Stimulated activated CD4-positive, alpha-beta T cell treated with anti-CD3 and anti-CD28 coated beads, Interleukin-4, amount 100 ng/mL, for 24 hours (primary cell): ENCODE measurements around the gene COG8.

ENCODE experiments used
- DNase-seq: peaks from one replicate; pipeline ENCODE4 v3.0.0-alpha.2; 2020

The COG8 gene

DNA sequence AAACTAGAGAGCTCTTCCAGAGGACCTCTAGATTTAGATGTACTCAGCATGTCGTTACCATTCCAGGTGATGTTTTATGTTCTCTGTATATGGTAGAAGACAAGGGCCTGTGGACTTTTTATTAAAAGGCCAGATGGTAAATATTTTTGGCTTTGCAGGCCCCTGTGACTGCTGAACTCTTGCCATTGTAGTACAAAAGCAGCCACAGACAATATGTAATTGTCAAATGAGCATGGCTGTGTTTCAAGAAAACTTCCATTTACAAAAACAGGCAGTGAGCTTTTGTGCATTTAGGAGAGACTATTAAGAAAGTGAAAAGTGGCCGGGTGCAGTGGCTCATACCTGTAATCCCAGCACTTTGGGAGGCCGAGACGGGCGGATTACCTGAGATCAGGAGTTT, 4.8 kb upstream of the COG8 start:
- no peak for DNase-seq

DNA sequence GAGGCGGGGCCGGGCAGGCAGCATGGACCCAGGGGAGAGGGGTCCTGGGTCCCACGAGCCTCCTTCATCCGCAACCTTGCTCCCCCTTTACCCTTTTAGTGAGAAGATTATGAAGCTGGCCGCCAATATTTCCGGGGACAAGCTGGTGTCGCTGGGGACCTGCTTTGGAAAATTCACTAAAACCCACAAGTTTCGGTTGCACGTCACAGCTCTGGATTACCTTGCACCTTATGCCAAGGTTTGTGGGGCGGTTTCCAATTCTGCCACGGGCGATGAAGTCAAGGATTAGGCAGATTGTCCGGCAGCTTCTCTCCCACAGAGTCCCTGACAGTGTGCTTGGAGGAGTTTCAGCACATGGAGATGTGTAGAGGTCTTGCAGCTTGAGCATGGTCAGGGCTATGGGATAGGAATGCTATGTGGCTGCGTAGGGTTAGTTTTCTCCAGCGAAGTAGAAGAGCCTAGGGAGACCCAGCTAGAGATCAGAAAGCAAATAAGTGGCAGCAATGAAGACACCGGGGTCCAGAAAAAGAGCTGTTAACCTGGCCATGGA, 806 bp upstream of the COG8 start:
- peak; percentile 34 for DNase-seq

DNA sequence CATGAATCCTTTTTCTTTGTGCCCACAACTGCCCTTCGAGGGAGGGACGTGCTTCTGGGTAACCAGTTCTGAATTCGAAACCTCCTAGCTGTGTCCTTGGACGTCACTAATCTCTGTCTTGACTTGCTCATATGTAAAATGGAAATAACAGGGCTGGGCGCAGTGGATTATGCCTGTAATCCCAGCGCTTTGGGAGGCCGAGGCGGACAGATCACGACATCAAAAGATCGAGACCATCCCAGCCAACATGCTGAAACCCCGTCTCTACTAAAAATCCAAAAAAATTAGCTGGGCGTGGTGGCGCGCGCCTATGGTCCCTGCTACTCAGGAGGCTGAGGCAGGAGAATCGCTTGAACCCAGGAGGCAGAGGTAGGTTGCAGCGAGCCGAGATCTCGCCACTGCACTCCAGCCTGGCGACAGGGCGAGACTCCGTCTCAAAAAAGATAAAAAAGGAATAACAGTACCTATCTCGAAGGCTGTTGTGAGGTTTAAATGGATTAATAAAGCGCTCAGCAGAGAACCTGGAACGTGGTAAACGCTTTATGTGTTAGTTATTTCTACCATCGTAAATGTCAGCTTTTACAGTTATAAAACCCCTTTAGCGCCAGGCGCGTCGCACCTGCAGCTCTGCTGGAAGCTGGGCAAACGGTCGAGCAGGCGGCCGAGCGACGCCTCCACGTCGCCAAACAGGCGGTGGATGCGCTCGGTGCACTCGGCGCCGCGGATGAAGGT, 641 bp downstream of the COG8 start:
- DNase-seq: no peak

DNA sequence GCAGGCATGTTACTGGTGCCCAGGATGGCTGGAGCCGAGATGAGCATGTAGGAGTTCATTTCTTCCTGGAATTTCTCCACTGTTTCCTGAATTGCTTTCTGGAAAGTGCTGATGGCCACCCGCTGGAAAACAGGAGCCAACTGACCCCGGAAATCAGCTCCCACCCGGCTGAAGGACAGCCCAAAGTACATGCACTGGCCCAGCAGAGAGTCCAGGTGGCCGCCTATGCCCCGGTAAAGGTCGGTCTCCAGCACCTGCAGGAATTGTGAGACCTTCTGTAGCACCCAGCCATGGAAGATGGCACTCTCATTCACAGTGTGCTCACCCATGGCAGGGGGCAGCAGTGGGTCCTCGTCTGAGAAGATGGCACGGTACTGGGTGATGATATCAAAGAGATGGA, 4.7 kb downstream of the COG8 start:
- DNase-seq: no peak

DNA sequence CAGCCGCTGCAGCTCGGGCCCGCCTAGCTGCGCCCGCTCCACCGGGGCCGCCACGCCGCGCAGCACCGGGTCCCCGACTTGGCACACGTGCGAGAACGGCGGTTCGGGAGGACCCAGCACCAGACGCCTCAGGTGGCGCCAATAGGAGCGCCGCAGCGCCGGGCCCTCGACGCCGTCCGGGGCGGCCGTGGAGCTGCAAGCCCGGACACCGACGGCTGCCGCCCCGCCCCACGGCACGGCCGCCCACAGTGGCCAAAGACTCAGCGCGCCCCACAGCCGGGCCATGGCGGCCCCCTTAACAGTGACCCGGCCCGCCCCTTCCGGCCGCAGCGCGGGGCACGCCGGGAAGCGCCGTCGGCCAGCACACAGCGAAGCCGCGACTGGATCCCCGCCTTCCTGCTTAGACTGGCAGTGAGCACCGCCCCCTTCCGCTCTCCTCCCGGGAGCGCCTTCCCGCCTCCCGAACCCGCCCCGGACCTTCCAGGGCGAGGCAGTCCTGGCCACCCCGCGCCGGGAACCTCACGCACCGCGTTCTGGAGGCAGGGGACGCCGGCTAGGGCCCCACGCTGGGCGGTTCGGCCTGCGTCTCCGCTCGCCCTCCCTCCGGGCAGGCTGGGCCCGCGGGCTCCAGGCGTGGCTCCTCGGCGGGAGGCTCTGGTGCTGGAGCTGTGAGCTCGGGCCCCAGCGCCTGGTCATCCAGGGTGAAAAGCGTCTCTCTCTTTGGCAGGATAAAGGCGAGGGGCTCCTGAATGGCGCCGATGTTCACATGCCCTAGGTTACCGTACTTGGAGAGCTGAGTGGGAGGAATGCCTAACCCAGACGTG, 8.9 kb downstream of the COG8 start, which contains the start of gene PDF:
PDF (minus strand) TSS at position 303 of the 824 bp plus-strand sequence; CDS start at position 285, 18 bp downstream.
- DNase-seq: peak; percentile 87

DNA sequence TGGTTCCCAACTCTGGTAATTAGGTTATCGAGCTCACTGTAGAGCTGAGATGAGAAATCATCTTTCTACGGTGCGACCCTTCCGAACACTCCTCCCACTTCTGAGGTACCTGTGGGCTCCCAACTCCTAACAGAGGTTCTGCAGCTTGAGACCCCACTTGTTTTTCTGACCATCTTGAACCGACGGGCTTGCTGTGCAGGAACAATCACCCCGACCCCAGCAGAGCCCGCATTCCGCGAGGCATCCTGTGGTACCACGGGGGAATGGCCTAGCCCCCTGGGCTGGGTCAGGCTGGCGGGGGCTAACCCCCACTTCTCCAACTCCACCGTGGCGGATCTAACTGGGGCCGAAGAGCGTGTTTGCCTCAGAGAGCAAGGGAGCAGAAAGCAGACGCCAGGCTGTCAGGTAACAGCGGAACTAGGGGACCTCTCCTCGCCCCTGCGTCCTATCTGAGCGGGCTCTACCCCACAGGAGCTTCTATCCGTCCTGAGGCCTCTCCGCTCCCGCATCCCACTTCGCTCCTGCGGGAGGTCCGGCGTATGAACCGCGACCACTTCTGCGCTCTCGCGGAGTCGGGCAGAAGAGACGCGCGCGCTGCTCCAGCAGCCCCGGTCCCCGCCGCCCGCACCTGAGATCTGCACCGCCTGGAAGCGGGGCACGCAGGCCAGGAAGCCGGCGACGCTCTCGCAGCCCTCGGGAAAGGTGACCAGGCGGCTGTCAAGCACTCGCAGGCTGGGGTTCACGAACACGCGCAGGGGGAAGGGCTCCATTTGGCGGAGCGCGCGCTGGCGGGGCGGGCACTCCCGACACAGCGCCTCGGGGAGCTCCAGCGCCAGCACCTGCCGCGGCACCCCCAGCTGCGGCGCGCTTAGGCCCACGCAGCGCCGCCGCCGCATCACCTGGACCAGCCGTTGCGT, 9.7 kb downstream of the COG8 start:
- DNase-seq: peak; percentile 54

DNA sequence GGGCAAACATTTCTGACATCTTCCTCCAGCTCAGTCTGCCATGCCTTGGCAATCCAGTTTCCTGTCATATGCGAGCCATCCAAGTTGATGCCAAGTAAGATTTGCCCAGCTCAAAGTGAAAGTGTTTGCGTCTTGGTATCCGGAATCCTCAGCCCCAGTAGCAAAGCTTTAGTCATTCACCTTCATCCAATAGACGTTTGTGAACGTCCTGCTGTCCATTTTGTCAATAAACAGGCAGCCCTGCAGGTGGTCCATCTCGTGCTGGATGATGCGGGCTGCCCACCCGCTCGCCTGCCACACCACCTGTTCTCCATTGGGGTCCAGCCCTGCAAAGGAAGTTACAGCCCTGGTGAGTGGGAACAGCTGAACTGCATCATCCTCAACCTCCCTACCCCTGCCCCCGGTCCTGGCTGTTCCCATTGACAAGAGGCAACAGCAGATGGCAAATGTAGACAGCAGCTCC, 10.5 kb downstream of the COG8 start:
- no peak for DNase-seq

DNA sequence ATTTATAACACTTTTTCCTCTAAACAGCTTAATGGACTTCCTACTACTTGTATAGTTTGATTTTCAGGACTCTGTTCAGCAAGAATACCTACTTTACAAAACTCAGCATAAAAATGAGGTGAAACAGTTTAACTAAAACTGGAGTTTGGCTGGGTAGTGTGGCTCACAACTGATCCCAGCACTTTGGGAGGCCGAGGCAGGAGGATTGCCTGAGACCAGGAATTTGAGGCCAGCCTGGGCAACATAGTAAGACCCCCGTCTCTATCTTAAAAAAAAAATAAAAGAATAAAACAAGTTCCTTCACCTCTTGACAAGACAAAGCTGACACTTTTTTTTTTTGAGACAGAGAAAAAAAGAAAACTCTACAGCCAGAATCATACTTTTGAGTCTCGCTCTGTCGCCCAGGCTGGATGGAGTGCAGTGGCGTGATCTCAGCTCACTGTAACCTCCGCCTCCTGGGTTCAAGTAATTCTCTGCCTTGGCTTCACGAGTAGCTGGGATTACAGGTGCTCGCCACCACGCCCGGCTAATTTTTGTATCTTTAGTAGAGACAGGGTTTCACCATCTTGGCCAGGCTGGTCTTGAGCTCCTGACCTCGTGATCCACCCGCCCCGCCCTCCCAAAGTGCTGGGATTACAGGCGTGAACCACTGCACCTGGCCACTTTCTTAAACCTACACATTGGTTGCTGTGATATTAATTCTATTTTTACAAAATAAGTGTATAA, 11.6 kb downstream of the COG8 start:
- DNase-seq: no peak

DNA sequence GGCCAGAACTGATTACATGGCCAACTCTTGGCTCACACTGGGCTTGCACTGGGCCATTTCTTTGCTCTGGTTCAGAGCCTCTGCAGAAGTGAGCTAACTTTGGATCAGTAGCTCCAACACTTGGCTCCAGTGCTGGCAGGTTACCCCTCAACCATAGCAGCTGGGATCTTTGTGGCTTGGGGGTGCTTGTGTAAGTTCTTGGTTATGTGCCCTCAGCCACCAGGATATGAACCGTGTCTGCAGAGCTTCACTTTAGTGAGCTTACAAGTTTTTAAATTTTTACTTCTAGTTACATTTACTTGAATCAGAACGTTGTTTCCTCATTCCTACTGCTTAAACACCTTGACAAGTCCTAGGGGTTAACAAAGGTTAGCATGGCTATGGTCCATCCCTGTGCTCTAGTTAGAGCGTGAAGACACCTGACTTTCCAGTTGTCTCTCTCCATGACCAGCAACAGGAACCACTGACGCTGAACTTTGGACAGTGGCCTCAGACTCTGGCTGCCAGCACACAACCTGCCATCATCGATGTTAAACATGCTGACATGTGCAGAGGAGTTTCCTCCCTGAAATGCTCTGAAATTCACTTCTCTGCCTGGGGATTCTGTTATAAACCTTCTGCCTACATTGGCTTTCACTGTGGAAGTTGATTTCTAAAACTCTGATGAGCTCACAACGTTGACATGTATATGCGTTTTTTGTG, 13.0 kb downstream of the COG8 start:
- no peak for DNase-seq

DNA sequence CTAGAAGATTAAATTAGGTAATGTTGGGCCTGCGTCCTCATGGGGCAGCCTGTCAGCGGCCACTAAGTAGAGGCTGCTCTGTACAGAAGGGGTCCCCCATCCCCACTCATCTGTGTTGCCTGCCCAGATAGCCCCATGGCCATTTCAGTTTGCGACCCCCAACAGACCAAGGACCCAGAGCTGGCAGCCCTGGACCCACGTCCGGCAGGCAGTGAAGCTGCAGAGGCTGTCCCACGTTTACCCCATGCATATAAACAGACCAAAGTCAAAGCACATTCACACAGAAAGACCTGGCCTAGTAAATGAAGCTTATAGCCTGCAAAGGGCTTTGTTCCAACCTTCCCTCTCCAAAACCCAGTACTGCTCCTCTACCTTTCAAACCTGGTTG, 13.6 kb downstream of the COG8 start:
- DNase-seq: no peak

DNA sequence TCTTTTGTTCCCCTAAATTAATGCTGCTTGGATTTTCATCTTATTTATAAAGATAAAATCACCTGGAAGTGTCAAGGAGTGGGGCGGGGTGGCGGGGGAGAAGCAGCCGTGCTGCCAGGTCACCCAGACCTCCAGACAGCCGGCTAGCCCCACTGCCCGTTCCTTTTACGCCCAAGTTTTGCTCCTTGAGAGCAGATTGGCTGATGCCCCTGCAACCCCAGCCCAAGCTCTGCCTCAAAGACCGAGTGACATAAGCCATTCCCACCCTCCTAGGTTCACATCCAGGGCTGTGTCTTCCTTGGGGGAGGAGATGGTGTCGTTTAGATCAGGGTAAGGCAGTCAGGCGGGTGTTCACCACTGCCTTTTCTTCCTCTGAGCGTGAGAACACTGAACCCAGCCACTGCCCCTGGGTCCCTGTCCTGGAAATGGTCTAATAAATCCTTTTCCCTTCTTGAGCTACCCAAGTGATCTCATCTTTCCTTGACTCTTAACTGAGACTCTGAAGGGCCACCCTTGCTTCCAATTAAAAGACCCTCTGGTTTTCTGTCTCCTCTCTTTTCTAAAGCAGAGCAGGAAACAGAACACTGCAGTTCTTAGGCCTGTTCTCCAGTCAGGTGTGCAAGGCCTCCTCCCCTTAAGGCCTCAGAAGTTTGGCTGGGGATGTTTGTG, 14.6 kb downstream of the COG8 start:
- DNase-seq: no peak

DNA sequence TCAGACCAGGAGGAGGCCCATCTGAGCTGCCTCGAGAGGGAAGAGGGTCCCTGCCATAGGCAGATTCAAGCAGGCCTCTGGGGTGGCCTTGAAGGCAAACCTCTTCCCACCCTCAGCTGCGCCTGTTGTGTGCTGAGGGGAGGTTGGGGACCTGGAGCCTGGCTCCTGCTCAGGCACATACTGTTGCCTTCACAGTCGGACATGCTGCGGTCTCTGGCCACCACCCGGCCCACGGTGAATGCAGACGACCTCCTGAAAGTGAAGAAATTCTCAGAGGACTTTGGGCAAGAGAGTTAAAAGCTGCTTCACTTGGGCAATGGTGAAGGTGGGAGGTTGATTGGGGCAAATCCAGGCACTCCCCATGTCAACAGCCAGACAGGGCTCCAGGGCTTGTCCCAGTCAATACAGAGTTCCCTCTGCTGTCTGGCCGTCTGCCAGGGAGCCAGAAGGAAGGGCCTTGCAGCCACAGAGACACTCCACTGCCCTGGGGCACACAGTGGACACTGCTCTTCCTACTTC, 15.3 kb downstream of the COG8 start:
- DNase-seq: no peak

DNA sequence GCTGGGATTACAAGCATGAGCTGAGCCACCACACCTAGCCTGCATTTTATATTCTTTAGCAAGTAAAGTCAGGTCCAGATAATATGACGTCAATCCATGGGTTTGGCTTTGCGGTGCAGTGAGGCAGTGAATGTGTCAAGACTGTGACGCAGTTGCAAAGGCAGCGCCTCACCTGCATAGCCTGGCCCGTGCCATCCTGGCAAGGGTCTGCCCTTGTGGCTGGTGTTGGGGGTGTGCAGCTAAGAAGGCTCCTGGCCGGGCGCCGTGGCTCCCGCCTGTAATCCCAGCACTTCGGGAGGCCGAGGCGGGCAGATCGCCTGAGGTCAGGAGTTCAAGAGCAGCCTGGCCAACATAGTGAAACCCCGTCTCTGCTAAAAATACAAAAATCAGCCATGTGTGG, 15.9 kb downstream of the COG8 start:
- DNase-seq: no peak

DNA sequence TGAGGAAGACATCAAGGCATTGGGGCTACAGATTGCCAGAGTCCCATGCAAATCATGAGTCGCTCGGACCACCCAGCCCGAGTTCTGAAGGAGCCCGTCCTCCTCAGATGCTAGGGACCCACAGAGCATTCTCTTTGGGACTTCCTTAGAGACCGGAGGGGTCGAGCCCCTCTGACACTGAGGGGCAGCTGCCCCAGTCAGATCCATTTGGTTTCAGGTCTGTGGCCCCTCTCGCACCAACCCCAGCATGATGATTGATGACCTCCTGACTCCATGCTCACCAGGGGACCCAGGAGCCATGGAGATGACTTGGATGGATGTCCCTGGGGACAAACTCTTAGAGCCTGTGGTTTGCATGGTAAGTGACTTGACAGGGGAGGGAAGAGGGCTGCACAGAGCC, 17.0 kb downstream of the COG8 start:
- no peak for DNase-seq

DNA sequence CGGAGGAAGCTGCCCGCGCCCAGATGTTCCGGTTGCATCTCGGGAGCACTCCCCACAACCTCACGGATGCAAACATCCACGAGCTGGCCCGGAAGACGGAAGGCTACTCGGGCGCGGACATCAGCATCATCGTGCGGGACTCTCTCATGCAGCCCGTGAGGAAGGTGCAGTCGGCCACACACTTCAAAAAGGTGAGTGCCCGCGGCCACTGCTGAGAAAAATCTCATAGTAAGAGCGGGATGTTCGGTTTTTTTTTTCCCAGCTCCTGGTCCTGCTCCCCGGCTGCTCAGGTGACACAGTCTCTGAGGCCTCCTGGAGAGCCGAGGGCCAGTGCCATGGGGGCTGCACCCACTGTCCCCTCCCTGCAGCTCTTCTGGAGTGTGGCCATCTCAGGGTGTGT, 18.3 kb downstream of the COG8 start:
- DNase-seq: no peak

DNA sequence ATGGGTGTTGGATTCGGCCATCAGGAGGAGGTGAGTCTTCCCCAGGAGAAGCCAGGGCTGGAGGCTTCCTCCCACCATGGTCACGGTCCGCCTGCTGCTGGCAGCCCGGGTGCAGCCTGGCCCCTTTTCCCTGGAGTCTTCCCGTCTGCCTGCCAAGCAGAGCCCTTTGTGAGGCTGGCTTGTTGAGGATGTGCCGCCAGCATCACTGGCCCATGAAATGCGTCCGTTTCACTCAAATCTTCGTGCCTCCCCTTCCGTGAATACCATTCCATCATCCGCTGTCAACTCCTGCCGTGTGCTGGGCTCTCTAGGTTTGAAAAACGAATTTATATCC, 18.7 kb downstream of the COG8 start:
- no peak for DNase-seq

DNA sequence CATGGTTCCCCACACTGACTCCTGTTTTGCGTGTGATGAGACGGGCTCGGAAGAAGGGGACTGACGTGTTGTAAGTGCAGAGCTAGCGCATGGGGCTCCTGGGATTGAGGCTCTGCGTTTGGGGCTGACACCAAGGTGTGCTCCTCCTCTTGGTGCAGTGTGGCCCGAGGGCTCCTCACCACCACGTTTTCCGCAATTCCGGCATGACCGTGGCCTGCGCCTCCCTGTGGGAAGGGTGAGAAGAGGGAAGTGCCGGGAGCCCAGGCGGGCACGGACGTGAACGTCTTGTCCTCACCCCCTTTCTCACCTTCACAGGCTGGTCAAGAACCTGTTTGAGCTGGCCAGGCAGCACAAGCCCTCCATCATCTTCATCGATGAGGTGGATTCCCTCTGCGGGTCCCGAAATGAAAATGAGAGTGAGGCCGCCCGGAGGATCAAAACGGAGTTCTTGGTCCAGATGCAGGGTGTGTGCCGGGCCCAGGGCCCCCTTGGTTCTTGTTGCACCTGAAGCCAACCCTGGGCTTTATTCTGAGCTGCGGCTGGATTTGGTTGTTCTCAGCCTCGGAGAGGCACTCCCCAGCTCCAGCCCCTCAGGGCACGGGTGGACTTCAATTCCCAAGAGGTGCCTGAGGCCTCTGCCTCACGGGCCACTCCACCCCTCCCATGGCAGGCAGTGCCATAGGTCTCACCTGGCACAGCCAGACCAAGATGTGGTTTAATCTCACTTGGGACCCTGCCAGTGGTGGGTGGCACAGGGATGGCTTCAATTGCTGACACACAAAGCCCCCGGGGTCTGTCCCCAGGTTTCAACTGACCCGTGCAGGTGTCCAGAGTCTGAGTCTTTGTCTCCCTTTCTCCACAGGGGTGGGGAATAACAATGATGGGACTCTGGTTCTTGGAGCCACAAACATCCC, 19.3 kb downstream of the COG8 start:
- no peak for DNase-seq

DNA sequence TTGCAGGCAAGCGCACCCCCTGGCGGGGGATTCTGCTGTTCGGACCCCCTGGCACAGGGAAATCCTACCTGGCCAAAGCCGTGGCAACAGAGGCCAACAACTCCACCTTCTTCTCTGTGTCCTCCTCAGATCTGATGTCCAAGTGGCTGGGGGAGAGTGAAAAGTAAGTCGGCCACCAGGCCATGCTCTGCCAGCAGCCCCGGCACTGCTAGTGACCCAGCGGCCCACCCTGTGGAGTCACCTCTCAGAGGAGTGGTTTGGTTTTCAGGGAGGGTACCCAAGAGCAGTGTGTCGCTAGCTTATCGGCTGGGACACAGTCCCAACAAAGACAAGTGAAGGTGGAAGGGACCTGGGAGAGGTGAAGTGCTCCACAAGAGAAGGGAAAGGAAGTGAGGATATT, 20.0 kb downstream of the COG8 start:
- DNase-seq: no peak

DNA sequence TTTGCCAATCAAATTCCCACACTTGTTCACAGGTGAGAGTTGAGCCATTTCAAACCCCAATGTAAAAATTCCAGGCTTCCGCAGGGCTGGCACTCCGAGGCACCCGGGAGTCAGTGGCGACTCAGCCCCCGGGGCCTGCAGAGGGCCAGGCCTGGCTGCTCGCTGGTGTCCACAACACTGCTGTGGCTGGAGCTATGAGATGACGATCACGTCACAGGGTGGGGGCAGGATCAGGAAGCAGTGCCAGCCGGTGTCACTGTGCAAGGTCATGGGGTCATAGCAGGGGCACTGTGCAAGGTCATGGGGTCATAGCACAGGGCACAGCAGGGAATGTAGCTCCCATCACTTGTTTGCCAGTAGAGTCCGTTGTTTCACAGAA, 20.5 kb downstream of the COG8 start:
- DNase-seq: no peak
